HG03039 (cell line): ENCODE data around the gene TSPAN17.
"Not testable (repeated sequence)": the region's sequence is repeated elsewhere in the genome, so short reads cannot be mapped to it uniquely, and the experiment has no call there.

Experiments used
- ATAC-seq: cut with Tn5 transposase; IDR thresholded peaks from one replicate; pipeline ENCODE4 v1.9.1; 2021; ENCODE audit warnings: mild to moderate bottlenecking, moderate library complexity; ENCODE audit not compliant: unreplicated experiment

The TSPAN17 gene

GRCh38 chr5:176677209-176677939, 30.1 kb downstream of the TSPAN17 start:
- ATAC-seq = no peak

- ATAC-seq = no peak
Observed at GRCh38 chr5:176678584-176678983, 31.3 kb downstream of the TSPAN17 start.

GRCh38 chr5:176679365-176680225, 32.3 kb downstream of the TSPAN17 start:
- no peak for ATAC-seq

GRCh38 chr5:176680226-176680563, 32.9 kb downstream of the TSPAN17 start:
- no peak for ATAC-seq

GRCh38 chr5:176682016-176682531, 34.8 kb downstream of the TSPAN17 start:
- ATAC-seq = no peak

- no peak for ATAC-seq
Observed at GRCh38 chr5:176685010-176685409, 37.7 kb downstream of the TSPAN17 start.

GRCh38 chr5:176687247-176687646, 40.0 kb downstream of the TSPAN17 start:
- no peak for ATAC-seq

- ATAC-seq = no peak
Observed at GRCh38 chr5:176687881-176688280, 40.6 kb downstream of the TSPAN17 start.

GRCh38 chr5:176690911-176691310, 43.6 kb downstream of the TSPAN17 start:
- ATAC-seq = no peak

GRCh38 chr5:176691524-176691923, 44.2 kb downstream of the TSPAN17 start:
- ATAC-seq = no peak

- ATAC-seq = no peak
Observed at GRCh38 chr5:176692326-176692725, 45.0 kb downstream of the TSPAN17 start.

GRCh38 chr5:176692839-176693476, 45.7 kb downstream of the TSPAN17 start:
- no peak for ATAC-seq

- no peak for ATAC-seq
Observed at GRCh38 chr5:176693477-176693851, 46.2 kb downstream of the TSPAN17 start.

GRCh38 chr5:176694146-176694545, 46.9 kb downstream of the TSPAN17 start:
- ATAC-seq = no peak

GRCh38 chr5:176694631-176695030, 47.3 kb downstream of the TSPAN17 start:
- no peak for ATAC-seq

GRCh38 chr5:176695073-176695472, 47.8 kb downstream of the TSPAN17 start:
- no peak for ATAC-seq

GRCh38 chr5:176697267-176697933, 50.1 kb downstream of the TSPAN17 start:
- no peak for ATAC-seq

GRCh38 chr5:176697934-176698538, 50.8 kb downstream of the TSPAN17 start:
- no peak for ATAC-seq

GRCh38 chr5:176699446-176699845, 52.2 kb downstream of the TSPAN17 start:
- not testable (repeated sequence) for ATAC-seq

GRCh38 chr5:176700239-176700847, 53.1 kb downstream of the TSPAN17 start:
- ATAC-seq = no peak
